H54 (cell line): Measurements from ENCODE around the gene MAPK13.
A peak's percentile ranks its signal among the peaks of the same experiment; 100 is the strongest.
"Not testable (repeated sequence)": the region's sequence is repeated elsewhere in the genome, so short reads cannot be mapped to it uniquely, and the experiment has no call there.

Experiments
- DNase-seq: peaks from one replicate; pipeline ENCODE4 v3.0.0; 2011; ENCODE audit warnings: low spot score, mixed read lengths; ENCODE audit not compliant: insufficient read length
- FAIRE-seq: peaks from 3 replicates; lab custom pipeline; 2011; peaks lifted over from hg19 to GRCh38; lab: Jason Lieb, UNC
- POLR2A ChIP-seq: IDR thresholded peaks from 2 replicates; pipeline ENCODE4 v1.6.1; 2011; ENCODE audit warnings: low read depth, mild to moderate bottlenecking, low read length

The MAPK13 gene

DNA sequence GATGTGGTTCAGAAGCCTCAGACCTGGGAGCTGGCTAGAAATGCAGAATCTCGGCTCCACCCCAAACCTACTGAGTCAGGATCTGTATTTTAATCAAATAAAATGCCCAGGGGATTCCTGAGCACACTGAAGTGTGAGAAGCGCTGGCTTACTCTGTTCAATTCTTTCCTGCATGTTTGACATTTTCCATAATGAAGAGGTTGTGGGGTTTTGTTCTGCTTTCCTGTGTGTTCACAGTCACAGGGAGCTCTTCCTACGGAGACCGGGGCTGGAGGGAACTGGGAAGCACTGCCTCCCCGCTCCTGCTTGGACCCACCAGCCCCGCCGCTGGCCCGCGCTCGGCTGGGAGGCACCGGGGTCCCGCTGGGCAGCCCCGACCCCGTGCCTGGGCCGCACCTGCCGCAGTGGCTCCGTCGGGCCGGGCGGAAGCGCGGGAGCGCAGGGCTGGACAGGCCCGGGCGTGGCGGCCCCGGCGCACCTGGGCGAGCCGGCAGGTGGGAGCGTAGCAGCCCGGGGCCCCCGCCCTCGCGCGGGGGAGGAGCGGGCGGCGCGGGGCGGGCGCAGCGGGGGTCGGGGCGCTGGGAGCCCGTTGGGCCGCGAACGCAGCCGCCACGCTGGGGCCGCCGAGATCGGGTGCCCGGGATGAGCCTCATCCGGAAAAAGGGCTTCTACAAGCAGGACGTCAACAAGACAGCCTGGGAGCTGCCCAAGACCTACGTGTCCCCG lies at the start of gene MAPK13:
TSS of gene MAPK13 (plus strand) at position 573 of the 726 bp plus-strand sequence. CDS start at position 643, 70 bp downstream.
- FAIRE-seq (no peak), DNase-seq (no peak)
- TF ChIP-seq POLR2A = no peak

DNA sequence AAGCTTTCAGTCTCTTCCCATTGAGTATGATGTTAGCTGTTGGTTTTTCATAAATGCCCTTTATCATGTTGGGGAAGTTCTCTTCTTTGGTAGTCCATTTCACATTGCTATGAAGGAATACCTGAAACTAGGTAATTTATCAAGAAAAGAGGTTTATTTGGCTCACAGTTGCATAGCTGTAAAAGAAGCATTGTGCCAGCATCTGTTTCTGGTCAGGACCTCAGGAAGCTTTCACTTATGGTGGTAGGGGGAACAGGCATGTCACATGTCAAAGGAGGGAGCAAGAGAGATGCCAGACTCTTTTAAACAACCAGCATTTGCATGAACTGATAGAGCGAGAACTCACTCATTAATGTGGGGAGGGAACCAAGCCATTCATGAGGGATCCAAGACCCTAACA lies 48.0 kb upstream of the MAPK13 start:
- DNase-seq = no peak
- peak; percentile 23 for FAIRE-seq
- TF ChIP-seq POLR2A = no peak

DNA sequence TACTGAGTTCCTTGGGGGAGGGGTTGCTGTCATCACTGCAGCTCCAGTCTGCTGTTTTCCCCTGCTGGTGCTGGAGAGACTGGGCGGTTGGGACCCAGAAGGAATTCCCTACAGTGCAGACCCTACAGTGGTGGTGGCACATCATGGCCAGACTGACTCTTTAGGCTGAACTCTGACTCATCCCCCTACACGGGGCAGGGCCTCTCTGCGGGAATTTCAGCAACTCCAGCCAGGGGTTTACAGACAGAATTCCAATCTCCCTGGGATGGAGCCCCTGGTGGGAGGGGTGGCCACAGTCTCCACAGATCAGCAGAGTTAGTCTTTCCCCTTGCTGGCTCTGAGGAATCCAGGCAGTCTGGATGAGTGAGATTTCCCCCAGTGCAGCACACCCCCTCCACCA lies 46.9 kb upstream of the MAPK13 start:
- FAIRE-seq = no peak
- no peak for TF ChIP-seq POLR2A

DNA sequence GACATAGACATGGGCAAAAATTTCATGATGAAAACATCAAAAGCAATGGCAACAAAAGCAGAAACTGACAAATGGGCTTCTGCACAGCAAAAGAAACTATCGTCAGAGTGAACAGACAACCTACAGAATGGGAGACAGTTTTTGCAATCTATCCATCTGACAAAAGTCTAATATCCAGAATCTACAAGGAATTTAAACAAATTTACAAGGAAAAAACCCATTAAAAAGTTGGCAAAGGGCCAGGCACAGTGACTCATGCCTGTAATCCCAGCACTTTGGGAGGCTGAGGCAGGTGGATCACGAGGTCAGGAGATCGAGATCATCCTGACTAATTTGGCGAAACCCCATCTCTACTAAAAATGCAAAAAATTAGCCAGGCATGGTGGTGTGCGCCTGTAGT lies 42.1 kb upstream of the MAPK13 start:
- FAIRE-seq, DNase-seq: not testable (repeated sequence)

More for the DNA sequence above, 46.9 kb upstream of the MAPK13 start:
- DNase-seq = no peak

DNA sequence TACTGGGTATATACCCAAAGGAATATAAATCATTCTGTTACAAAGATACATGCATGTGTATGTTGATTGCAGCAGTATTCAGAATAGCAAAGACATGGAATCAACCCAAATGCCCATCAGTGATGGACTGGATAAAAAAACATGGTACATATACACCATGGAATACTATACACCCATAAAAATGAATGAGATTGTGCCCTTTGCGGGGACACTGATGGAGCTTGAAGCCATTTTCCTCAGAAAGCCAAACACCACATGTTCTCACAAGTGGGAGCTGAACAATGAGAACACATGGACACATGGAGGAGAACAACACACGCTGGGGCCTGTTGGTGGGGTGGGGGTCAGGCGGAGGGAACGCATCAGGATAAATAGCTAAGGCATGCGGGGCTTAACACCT lies 41.3 kb upstream of the MAPK13 start:
- FAIRE-seq (no peak), DNase-seq (no peak)
- TF ChIP-seq POLR2A = no peak

DNA sequence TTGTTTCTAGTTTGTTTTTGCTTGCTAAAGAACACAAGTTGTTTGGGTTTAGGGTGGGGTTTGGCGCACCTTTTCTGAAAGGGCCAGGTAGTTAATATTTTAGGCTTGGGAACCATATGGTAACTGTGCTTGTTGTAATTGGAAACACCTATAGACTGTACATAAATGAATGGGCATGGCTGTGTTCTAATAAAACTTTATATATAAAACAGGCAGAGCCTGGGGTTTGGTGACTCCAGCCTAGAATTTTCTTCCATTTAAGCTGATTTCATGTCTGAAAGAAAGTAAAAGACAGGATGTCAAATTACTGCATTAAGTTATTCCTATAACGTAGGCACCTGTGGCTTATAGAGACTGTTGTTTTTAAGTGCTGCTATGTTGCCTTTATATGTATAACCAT lies 36.1 kb upstream of the MAPK13 start:
- FAIRE-seq = no peak
- no peak for DNase-seq
- no peak for TF ChIP-seq POLR2A

DNA sequence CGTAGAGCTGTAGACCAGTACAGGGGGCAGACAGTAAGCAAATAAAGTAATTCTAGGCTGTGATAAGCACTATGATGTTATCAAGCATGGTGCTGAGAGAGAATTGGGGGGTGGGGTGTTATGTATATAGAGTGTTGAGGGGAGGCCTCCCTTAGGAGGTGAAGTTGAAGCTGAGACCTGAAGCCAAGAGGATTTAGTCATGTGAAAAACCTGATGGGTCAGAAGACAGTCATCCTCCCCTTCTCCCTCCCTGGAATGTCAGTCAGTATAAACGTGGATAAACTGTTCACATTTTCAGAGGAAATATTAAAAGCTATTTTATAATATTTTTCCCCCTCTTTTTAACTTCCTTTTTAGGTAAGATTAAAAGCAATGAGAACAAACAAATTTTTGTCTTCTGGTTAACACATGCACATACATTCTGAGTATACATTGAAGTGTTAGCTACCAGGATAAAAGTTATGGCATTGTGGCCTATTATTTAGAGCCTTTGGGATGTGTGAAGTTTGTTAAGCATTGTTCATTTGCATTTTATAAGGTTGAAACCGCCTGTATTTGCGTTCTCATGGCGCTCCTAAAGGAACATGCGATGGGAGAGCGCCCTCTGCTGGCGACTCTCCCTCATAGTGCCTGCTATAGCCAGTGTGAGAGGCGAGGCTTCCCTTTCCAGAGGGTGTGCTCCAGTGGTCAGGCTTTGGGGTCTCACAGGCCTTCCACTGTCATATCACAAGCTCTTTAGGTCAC lies 35.4 kb upstream of the MAPK13 start:
- FAIRE-seq = peak; percentile 96

DNA sequence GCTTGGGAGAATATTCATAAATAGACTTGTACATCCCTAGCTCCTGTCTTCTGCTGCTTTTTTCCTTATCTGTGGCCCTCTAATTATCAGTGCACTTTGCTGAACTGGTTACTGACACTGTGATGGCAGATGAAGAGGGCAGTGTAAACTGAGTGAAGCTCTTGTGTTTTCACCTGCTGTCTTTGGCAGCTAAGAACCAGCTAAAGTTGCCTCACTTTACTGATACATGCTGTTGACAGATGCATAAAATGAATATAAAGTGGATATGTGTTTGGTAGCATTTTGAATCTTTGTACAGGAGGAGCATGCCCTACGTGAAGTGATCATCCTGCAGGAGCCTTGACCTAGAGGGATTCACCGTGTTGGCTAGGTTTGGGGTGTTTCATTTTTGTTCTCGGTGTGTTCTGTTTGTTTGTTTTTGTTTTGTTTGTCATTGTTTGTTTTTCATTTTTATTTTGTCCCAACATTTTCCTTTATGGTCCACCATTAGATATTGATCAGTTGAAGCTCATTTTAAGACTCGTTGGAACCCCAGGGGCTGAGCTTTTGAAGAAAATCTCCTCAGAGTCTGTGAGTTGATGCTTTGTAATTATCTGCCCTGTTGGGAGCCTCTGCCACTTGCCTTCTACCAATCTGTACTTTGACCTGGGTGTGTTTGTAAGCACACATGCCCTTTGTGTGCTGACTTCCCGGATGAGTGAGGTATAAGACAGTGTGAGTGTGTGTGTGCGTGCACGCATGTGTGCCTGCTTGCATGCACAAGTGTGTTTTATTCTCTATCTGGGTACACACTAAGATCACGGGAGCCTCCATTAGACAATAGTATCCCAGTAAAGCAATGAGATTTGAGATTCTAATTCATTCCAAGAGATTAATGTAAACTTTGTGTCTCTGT lies 34.6 kb upstream of the MAPK13 start:
- DNase-seq (no peak), FAIRE-seq (peak; percentile 11)
- no peak for TF ChIP-seq POLR2A

More for the DNA sequence above, 35.4 kb upstream of the MAPK13 start:
- DNase-seq = peak; percentile 44
- TF ChIP-seq POLR2A = no peak

DNA sequence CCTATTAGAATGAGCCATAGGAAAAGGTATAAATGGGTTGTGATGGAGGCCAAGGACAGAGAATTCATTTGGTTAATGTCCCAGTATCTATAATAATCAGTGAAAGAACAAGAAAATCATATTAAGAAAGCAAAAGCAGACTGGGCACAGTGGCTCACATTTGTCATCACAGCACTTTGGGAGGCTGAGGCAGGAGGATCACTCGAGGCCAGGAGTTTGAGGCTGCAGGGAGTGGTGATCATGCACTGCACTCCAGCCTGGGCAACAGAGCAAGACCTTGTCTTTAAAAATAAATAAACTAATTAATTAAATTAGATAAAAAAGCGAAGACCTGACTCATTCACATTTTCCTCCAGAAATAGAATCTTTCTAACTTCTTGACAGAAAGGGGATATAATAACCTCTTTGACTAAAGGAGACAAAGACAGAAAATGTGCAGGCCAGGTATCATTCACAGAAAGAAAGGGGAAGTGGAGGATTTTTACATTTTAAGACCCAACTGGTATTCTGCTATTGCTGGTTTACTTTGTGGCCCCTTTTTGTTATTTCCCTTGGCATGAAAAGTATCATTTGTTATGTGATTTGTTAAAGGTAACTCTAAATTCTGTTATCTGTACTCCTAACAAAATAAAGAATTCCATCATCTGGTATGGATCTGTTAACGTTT lies 31.9 kb upstream of the MAPK13 start:
- FAIRE-seq = no peak
- DNase-seq = no peak
- no peak for TF ChIP-seq POLR2A

DNA sequence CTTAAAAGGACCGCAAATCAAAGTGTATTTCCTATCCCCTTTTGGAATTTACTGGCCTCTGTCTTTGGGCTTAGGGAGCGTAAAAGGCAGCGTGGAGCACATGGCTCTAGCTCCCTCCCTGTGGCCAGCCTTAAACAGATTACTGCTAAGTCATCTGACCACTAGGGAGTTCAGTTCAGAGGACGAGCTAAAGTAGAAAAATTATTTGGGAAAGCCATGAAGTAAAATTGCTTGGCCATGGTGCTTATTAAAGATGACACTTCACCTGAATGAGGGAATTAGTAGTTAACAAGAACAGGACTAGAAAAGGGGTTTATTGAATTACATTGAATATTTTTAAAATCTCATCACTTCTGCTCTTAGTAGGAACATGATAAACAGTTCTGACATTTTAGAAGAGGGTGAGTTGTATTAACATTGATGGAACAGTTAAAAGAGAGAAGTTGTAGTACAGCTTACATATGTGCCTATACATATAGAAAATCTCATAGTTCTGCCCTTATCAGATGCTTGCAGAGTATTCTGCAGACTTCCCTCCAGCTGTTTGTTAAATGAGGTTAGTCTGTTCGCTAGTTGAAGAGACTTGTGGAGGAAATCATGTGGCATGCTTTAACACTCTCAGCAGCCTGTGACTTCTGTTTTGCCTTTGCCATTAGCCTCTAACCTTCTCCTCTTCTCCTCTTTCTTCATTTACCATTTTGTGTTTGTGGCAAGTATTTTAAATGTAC lies 31.2 kb upstream of the MAPK13 start:
- no peak for FAIRE-seq
- TF ChIP-seq POLR2A = no peak
- DNase-seq = no peak

DNA sequence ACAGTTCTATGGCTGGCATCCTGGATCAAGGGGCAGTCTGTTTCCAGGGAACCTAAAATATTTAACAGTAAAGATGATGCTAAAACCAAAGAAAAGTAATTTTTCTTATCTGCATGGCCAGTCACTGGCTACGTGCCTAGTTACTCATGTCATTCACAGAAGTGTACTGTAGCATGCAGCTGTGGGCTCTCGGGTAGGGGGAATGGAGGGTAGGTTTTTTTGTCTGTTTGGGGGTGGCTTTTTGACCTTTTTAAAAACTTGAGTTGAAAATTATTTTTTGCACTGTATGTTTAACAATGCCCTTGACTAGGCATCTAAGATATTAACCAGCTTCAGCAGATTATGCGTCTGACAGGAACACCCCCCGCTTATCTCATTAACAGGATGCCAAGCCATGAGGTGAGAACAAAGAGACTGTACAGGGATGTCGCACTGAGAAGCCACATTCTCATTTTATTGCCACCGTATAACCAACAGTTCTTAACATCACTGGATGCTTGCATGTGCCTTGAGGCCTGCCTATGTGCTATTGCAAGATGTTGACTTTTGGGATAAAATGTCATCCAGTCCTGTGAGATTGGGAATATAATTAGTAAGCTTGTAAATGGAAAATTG lies 30.3 kb upstream of the MAPK13 start:
- no peak for FAIRE-seq
- no peak for TF ChIP-seq POLR2A
- DNase-seq = no peak

DNA sequence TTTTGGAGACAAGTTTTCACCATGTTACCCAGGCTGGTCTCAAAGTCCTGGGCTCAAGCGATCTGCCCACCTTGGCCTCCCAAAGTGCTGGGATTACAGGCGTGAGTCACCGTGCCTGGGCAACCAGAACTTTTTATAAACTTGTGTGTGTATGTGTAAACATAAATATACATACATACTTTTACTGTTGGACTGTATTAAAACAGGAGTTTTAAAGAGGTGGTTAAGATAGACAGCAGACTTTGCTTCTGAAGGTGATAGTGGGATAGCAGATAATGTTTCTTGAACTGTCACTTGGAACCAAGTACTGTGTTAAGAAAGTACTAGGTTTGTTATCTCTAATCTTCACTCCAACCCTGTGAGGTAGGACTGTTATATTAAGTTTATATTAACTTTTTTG lies 28.6 kb upstream of the MAPK13 start:
- DNase-seq (no peak), FAIRE-seq (no peak)
- TF ChIP-seq POLR2A = no peak
